GM20000 (cell line): Measurements from ENCODE around the gene PFKFB2.

ENCODE experiments used
- DNase-seq: peaks from one replicate; pipeline ENCODE4 v3.0.0; 2012; ENCODE audit warnings: low spot score
- CTCF ChIP-seq: IDR thresholded peaks from 2 replicates; pipeline ENCODE4 v1.5.1; 2012; ENCODE audit warnings: mild to moderate bottlenecking, control low read depth; ENCODE audit errors: extremely low read depth, missing control alignments

PFKFB2 gene

DNA sequence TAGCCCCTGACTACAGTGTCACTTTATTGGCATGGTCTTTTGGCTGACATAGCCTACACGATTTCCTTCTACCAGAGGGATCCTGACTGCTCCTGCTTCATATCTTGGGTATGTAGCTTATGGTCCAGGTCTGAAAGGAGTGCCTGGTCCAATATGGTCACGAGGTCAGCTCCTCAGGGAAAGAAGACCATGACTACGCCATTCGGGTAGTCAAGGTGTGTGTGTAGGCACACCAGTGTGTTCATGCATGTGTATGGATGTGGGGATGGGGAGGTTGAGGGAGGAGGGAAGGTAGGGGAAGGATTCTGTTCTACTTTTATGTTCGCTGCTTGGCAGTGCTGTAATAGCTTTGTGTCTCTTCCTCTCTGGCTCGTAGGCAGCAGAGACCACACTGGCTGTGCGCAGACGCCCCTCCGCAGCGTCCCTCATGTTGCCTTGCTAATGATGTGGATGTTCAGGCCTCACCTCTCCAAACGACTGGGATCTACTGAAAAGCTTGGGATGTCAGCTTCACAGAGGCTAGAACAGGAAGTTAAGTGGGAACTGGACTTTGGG, 25.6 kb downstream of the PFKFB2 start:
- DNase-seq: no peak
- TF ChIP-seq CTCF: no peak

- no peak for DNase-seq
- TF ChIP-seq CTCF: no peak
Observed at GRCh38 chr1:207079706-207080241, 26.7 kb downstream of the PFKFB2 start.

DNA sequence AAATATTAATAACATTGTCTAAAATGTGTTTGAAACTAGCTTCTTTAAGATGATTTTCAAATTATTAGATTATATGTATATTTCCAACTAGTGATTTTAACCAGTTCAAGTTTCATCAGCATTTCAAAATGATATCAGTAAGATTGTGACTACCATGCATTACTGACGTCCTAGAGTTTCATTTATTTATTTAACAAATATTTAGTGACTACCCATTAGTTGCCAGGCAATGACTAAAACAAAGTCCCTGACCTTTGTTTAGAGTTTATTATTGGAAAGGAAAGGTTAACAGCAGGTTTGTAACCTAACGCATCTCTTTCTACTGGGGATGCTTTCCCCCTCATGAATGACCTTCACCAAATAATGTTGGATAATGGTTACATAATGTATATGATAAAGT, 28.0 kb downstream of the PFKFB2 start:
- TF ChIP-seq CTCF: no peak
- DNase-seq: no peak

GRCh38 chr1:207081806-207082205, 28.7 kb downstream of the PFKFB2 start:
- DNase-seq: no peak
- no peak for TF ChIP-seq CTCF

GRCh38 chr1:207084232-207084631, 31.2 kb downstream of the PFKFB2 start:
- no peak for TF ChIP-seq CTCF
- no peak for DNase-seq

DNA sequence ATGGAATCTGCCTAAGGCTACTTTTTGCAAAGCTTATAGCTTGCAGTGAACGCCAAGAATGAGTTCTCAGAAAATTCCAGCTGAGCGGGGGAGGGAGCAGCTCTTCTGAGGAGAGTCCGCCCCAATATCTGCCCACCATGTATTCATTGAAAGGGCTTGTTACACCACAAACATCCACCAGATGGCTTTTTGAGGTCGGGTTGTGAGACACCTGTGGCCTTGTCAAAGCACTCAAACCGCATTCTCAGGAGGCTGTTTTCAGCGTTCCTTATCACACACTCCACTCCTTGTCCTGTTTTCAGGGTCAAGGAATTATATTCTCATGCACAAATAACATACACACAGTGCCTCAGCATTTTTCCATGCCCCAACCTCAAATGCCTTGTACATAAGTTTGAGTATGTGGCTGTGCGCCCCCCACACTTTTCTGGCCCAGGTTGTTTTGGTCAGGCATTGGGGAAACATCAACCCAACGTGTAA, 31.7 kb downstream of the PFKFB2 start:
- peak; percentile 68 for DNase-seq
- TF ChIP-seq CTCF: peak; percentile 33

DNA sequence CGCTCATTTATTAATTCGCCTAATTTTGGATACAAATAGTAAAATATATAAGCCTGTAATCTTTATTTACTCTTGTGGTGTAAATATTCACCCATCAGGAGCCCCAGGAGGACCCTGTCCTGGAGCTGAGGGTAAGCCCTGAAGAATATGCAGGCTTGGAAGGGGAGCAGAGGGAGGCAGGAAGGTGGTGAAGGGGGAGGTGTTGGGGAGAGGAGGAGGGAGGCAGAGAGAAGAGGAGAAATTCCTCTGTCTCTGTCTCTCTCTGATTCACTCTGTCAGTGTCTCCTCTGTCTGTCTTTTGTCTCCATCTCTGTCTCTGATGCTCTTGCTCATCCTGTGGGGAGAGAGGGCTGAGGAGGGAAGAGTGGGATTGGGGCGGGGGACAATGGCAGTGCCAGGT, 32.8 kb downstream of the PFKFB2 start:
- no peak for TF ChIP-seq CTCF

More for the DNA sequence above, 32.8 kb downstream of the PFKFB2 start:
- DNase-seq: no peak
